Skeletal muscle satellite cell (primary cell): Measurements from ENCODE around the gene SYMPK.

Experiments used
- H3K27me3 ChIP-seq: 2 replicates; pipeline ENCODE4 v1.7.0; 2013; ENCODE audit warnings: low read length; ENCODE audit not compliant: control insufficient read depth, insufficient read depth
- H3K36me3 ChIP-seq: 2 replicates; pipeline ENCODE4 v1.7.0; 2013; ENCODE audit warnings: mild to moderate bottlenecking, control low read depth, low read length; ENCODE audit not compliant: insufficient read depth
- H3K4me1 ChIP-seq: 2 replicates; pipeline ENCODE4 v1.7.0; 2013; ENCODE audit warnings: low read length; ENCODE audit not compliant: control insufficient read depth, insufficient read depth
- H3K4me2 ChIP-seq: 2 replicates; pipeline ENCODE4 v1.7.0; 2013; ENCODE audit warnings: mild to moderate bottlenecking, low read length
- H3K4me3 ChIP-seq: 2 replicates; pipeline ENCODE4 v1.7.0; 2013; ENCODE audit warnings: low read length
- H3K9ac ChIP-seq: 2 replicates; pipeline ENCODE4 v1.7.0; 2013; ENCODE audit warnings: mild to moderate bottlenecking, low read depth, low read length, moderate library complexity
- H3K9me3 ChIP-seq: replicated peaks from 2 replicates; pipeline ENCODE4 v1.7.0; 2013; ENCODE audit warnings: mild to moderate bottlenecking, control low read depth, low read length

Gene SYMPK

DNA sequence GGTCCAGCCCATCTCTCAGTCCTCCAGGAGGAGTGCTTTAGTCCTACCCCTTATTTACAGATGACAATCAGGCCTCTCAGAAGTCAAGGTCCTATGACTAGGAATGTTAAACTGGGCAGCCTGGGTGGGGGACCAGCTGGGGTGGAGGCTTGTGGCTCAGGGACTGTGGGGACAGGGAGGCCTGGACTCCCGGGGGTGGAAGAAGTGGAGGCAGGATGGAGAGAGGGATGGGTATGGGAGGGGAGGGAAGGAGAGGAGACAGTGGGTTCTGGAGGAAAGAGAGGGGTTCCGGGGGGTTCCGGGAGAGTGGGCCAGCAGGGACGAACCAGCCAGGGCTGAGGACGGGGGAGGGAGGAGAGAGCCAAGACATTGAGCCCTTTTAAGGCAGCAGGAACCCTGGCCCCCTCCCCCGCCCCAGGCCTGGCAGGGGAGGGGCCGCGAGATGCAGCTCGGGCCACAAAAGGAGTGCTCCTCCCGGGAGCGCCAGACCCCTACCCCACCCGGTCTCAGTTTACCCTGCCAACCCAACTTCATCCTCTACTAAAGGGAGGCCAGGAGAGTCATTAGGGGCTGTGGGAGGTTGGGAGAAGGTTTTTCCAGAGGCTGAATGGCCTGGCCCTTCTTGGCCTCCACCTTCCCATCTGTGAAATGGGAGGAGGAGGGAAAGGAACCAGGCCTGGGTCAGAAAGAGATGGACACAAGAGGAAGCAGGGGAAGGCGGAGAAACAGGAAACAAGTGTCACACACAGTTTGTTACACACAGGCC is 82.3 kb downstream of the SYMPK start:
- peaks cover 57% of the 10 kb centered on the region for H3K4me1 ChIP-seq
- no peaks in the 10 kb centered on the region for H3K27me3 ChIP-seq
- H3K4me3 ChIP-seq = peak overlapping the region; percentile 74
- H3K4me2 ChIP-seq = peak overlapping the region; percentile 82
- no peaks in the 10 kb centered on the region for H3K9me3 ChIP-seq
- H3K36me3 ChIP-seq = peaks cover 46% of the 10 kb centered on the region
- peak overlapping the region; percentile 70 for H3K9ac ChIP-seq

DNA sequence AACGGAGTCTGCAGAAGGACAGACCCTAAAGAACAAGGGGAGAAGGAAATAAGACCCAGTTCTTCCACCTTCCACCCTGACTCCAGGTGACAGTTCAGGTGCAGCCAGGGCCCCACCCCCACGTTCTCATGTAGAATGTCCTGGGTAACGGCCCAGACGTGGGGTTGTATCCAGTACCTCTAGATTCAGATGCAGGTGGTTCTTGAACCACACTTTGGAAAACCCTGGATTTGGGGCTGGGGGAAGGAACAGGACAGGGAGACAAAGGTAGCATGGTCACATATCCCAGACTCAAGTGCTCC is 82.8 kb downstream of the SYMPK start:
- H3K4me1 ChIP-seq = peaks cover 52% of the 10 kb centered on the region
- H3K4me3 ChIP-seq = peak overlapping the region; percentile 74
- H3K36me3 ChIP-seq = peaks cover 40% of the 10 kb centered on the region
- no peak overlapping the region for H3K9ac ChIP-seq
- H3K27me3 ChIP-seq = no peaks in the 10 kb centered on the region
- peak overlapping the region; percentile 82 for H3K4me2 ChIP-seq
- no peaks in the 10 kb centered on the region for H3K9me3 ChIP-seq

DNA sequence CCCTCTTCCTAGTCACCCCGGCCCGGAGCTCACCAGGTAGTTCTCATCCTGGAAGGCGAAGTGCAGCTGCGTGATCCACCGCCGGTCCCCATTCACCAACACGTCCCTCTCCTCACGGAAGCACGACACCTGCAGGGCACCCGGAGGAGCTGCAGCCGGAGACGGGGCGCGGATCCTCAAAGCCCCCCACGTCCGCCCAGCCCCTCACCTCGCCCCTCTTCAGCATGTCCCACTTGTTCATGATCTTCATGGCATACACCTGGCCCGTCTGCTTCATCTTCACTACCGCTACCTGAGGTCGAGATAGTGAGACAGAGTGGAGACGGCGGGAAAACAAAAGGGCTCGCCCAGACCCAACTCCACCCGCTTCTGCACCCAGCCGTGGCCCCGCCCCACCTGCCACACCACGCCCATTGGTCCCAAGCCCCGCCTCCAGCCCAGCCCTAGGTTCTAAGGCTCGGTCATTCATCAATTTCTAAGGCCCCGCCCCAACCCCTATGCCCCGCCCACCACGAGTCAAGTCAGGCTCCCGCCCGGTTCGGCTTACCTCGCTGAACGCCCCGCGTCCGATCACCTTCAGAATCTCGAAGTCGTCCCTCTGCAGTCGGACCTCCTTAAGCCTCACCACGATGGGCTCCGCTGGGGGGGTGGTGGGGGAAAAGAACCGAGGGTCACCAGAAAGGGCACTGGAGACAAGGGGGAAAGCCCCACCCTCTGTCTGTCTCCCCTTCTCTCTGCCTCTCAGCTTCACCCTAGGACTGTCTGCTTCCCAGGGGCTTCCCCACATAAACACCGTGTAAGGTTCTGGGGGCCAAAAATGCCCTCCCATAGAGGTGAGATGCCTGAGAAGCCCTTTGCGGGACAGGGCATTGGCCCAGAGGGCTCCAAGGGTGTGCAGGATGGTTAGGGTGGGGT is 83.5 kb downstream of the SYMPK start:
- Histone ChIP-seq H3K9ac (no peak overlapping the region), H3K4me2 (peak overlapping the region; percentile 82), H3K4me1 (peaks cover 46% of the 10 kb centered on the region), H3K9me3 (no peaks in the 10 kb centered on the region), H3K4me3 (peak overlapping the region; percentile 74), H3K27me3 (no peaks in the 10 kb centered on the region), H3K36me3 (peaks cover 41% of the 10 kb centered on the region)

DNA sequence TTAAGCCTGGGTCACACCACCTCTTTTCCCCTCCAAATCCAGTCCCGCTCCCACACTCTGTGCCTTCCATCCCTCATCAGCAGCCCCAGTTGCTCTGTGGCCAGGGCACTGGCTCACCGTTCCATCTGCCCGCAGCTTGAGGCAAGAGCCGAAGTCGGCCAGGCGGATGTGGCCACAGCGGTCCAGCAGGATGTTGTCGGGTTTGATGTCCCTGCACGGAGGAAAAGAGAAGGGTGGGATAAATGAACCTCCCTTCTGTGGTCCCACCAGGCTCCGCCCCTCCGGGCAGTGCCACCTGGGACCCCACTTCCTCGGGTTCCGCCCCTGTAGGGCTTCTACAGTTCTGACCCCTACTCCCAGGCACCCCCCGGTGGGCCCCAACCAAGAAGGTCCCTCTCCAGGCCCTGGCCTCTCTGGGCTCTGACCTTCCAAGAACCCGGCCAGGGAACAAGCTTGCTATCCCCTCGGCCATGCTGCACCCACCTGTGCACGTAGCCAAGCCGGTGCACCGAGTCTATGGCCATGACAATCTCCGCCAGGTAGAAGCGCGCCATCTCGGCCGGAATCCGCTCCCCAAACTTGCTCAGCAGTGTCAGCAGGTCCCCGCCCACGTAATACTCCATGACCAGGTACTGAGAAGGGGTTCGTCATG is 84.8 kb downstream of the SYMPK start:
- Histone ChIP-seq H3K4me1 (peaks cover 32% of the 10 kb centered on the region), H3K9me3 (no peaks in the 10 kb centered on the region), H3K4me3 (no peak overlapping the region), H3K27me3 (no peaks in the 10 kb centered on the region), H3K4me2 (no peak overlapping the region), H3K36me3 (peaks cover 46% of the 10 kb centered on the region), H3K9ac (no peak overlapping the region)

DNA sequence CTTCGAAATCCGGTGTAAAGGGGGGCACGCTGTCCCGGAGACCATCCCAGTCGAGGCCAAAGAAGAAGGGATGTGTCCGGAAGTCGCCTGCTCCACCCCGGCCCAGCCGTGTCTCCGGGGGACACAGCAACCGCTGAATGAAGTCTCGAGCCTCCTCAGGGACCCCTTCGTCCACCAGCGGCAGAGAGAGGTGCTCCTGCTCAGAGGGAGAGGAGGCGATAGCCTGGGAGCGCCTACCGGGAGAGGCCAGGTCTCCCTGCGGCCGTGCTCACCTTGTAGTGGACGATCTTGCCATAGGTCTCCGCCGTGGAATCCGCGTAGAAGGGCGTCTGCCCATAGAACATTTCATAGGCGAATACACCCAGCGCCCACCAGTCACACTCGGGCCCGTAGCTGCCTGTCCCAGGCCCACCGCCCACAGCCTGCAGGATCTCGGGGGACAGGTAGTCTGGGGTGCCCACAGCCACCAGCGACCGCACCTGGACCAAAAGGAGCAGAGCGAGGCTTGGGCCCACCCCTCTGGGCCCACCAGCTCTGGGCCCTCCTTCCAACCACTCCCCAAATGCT is 85.5 kb downstream of the SYMPK start:
- Histone ChIP-seq H3K36me3 (peaks cover 46% of the 10 kb centered on the region), H3K27me3 (no peaks in the 10 kb centered on the region), H3K9me3 (no peaks in the 10 kb centered on the region), H3K4me3 (no peak overlapping the region), H3K4me2 (no peak overlapping the region), H3K4me1 (peaks cover 27% of the 10 kb centered on the region), H3K9ac (no peak overlapping the region)

DNA sequence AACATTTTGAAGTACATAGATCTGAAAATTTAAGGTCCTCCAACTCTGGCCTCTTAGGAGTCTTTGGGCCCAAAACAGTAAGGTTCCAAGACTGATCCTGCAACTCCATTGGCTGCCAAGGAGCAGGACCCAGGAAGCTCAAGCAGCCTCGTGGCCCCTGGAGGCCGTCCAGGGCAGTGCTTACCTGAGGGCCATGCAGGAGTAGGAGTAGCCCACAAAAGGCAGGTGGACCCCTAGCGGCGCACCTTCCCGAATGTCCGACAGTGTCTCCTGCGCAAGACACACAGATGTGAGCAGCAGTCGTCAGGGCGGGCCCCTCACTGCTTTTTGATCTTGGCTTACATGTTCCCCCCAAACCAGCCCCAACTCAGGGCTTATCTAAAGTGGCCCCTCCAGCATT is 88.2 kb downstream of the SYMPK start:
- no peaks in the 10 kb centered on the region for H3K9me3 ChIP-seq
- peaks cover 10% of the 10 kb centered on the region for H3K4me1 ChIP-seq
- no peak overlapping the region for H3K4me2 ChIP-seq
- peaks cover 42% of the 10 kb centered on the region for H3K36me3 ChIP-seq
- H3K27me3 ChIP-seq = no peaks in the 10 kb centered on the region
- no peak overlapping the region for H3K4me3 ChIP-seq
- no peak overlapping the region for H3K9ac ChIP-seq

DNA sequence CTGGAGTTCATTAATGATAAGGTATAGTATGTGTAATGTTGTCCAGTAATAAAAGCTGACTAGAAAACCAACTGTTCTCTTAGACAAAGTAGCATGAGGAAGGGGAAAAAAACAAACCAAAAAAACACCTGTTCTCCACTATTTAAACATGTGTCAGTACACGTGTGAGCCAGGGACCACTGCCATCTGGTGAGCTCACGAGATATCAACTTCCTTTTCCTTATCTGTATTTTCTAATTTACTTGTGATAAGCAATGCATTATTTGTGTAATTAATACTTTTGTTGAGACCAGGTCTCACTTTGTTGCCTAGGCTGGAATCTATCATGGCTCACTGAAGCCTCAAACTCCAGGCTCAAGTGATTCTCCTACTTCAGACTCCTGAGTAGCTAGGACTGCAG is 89.6 kb downstream of the SYMPK start:
- Histone ChIP-seq H3K4me2 (no peak overlapping the region), H3K4me3 (no peak overlapping the region), H3K4me1 (peaks cover 14% of the 10 kb centered on the region), H3K9ac (no peak overlapping the region), H3K27me3 (no peaks in the 10 kb centered on the region), H3K36me3 (peaks cover 30% of the 10 kb centered on the region), H3K9me3 (no peaks in the 10 kb centered on the region)

DNA sequence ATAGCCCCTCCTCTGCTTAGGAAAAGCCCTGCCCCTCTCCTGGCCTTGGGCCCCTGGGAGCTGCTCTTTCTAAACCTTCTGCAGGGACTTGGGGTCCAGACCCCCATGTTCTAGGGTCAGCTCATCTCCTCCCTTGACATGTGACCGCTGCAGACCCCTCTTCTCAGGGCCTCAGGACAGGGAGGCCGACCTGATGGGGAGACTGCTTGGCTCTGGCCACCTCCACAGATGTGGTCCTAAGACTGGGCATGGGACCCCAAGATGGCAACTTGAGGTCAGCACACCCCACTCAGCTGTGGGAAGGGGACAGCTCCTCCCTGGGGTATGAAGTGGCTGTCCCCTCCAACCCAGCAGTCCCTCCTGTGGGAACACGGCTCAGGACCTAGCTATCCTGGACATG is 90.0 kb downstream of the SYMPK start:
- Histone ChIP-seq H3K27me3 (no peaks in the 10 kb centered on the region), H3K36me3 (peaks cover 25% of the 10 kb centered on the region), H3K9me3 (no peaks in the 10 kb centered on the region), H3K4me3 (no peak overlapping the region), H3K4me1 (peaks cover 14% of the 10 kb centered on the region), H3K4me2 (no peak overlapping the region), H3K9ac (no peak overlapping the region)

DNA sequence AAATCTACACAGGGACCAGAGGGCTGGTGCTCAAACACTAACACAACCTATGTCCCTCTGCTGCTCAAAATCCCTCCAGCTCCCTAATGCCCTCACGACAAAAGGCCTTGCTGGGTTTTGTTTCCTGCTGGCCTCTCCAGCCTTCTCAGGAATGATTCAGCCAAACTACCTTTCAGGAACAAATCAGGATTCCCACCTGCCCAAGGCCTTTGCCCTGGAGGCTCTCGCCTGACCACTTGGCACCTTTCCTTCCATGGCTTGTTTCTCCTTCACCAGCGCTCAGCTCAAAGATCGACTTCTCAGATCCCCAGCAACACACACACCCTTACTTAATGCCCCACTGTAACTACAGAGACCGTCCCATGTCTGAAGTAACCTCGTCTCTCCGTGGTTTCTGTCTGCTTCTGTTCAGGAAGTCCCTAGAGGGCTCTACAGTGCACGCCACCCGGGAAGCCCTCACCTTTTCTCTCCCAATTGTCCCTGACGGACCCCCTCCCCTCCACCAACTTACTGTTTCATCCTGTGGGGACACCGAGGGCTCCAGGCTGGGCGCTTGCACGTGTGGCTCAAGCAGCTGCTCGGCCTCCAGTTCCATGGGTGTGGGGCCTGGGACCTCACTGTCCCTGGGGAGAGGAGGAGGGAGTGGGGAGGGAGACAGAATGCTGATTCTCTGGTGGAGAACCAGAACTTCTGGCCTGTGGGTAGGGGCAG is 90.7 kb downstream of the SYMPK start:
- Histone ChIP-seq H3K4me2 (no peak overlapping the region), H3K9ac (no peak overlapping the region), H3K4me3 (no peak overlapping the region), H3K9me3 (no peaks in the 10 kb centered on the region), H3K27me3 (no peaks in the 10 kb centered on the region), H3K4me1 (peaks cover 14% of the 10 kb centered on the region), H3K36me3 (peaks cover 19% of the 10 kb centered on the region)

DNA sequence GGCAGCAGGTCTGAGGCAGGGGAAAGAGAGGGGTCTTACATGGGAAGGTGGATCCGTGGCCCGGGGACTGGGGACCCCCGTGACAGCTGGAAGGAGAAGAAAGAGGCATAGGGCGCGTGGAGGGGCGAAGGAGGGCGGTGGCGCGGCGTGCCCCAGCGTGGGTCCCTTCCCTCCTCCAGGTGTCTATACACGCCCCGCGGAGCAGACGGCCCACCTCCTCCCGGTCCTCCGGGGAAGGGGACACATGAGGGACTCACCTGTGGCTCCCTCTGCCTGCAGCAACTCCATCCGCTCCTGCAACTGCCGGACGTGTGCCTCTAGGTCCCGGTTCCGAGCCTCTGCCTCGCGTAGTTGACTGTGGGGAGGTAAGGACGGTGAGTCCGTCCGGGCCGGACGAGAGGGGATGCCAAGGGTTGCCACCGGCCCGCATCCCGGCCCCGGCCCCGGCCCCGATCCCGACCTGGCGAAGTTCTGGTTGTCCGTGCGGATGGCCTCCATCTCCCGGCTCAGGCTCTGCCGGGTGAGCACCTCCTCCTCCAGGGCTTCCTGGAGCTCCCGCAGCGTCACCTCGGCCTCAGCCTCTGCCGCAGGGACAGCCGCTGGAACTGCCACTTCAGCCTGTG is 91.5 kb downstream of the SYMPK start:
- peaks cover 22% of the 10 kb centered on the region for H3K4me1 ChIP-seq
- no peak overlapping the region for H3K4me3 ChIP-seq
- no peak overlapping the region for H3K9ac ChIP-seq
- peak overlapping the region; percentile 96 for H3K4me2 ChIP-seq
- H3K27me3 ChIP-seq = no peaks in the 10 kb centered on the region
- H3K9me3 ChIP-seq = no peaks in the 10 kb centered on the region
- H3K36me3 ChIP-seq = peaks cover 11% of the 10 kb centered on the region
